ENCODE results near the gene MCFD2.

DNA sequence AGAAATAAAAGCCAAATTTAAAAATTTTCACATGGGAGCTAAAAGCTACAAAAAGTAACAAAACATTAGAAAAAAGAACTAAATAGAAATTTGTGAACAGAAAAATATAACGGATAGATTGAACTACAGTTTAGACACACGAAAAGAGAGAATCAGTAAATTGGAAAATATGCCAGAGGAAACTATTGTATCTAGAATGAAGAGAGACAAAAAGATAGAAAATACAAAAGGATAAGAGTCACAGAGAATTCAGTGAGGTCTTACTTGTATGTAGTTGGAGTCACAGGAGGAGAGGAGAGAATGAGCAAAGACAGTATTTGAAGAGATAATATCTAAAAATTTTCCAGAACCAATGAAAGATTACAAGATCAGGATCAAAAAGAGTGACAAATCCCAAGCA lies 11.3 kb upstream of the MCFD2 start:
- TF ChIP-seq, protein P1, sequence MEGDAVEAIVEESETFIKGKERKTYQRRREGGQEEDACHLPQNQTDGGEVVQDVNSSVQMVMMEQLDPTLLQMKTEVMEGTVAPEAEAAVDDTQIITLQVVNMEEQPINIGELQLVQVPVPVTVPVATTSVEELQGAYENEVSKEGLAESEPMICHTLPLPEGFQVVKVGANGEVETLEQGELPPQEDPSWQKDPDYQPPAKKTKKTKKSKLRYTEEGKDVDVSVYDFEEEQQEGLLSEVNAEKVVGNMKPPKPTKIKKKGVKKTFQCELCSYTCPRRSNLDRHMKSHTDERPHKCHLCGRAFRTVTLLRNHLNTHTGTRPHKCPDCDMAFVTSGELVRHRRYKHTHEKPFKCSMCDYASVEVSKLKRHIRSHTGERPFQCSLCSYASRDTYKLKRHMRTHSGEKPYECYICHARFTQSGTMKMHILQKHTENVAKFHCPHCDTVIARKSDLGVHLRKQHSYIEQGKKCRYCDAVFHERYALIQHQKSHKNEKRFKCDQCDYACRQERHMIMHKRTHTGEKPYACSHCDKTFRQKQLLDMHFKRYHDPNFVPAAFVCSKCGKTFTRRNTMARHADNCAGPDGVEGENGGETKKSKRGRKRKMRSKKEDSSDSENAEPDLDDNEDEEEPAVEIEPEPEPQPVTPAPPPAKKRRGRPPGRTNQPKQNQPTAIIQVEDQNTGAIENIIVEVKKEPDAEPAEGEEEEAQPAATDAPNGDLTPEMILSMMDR (IDR thresholded peaks at IDR 0.05) = no peak
- TF ChIP-seq POLR2AphosphoS5 (IDR thresholded peaks at IDR 0.05; ENCODE audit: insufficient read depth in 1 of 2, low read depth in 1 of 2) (no peak), POLR2A (IDR thresholded peaks at IDR 0.05) (no peak)

Data from vagina (tissue), 2 donors.